HAP-1 (cell line): Measurements from ENCODE around the gene DEAF1.

Experiments used
- DNase-seq, 2 experiments: peaks; one replicate each; pipeline ENCODE4 v3.0.0-alpha.2; 2016 to 2020; ENCODE audit warnings: low spot score in 2 of 2
- H3K27me3 ChIP-seq: fragments of 250-450 bp; sonication (Bioruptor Pico); 2 replicates; pipeline ENCODE4 v1.5.1; 2020; ENCODE audit warnings: low read depth, mild to moderate bottlenecking, moderate library complexity
- H3K36me3 ChIP-seq: fragments of 250-450 bp; sonication (Bioruptor Pico); replicated peaks from 2 replicates; pipeline ENCODE4 v1.5.1; 2020; ENCODE audit warnings: mild to moderate bottlenecking
- H3K4me1 ChIP-seq: fragments of 250-450 bp; sonication (Bioruptor Pico); 2 replicates; pipeline ENCODE4 v1.5.1; 2020; ENCODE audit warnings: mild to moderate bottlenecking
- H3K4me3 ChIP-seq: fragments of 250-450 bp; sonication (Bioruptor Pico); 2 replicates; pipeline ENCODE4 v1.5.1; 2020; ENCODE audit warnings: mild to moderate bottlenecking, moderate library complexity
- H3K9me3 ChIP-seq: fragments of 250-450 bp; sonication (Bioruptor Pico); 2 replicates; pipeline ENCODE4 v1.5.1; 2020; ENCODE audit warnings: mild to moderate bottlenecking, moderate library complexity
- in situ Hi-C: fragments of 300-500 bp; cut with MboI; formaldehyde crosslinking; loops from 3 replicates; pipeline ENCODE4 v1.14.3; 2020; ENCODE audit warnings: low sequenced_read_pairs, inconsistent platforms, mixed read lengths

The DEAF1 gene

GRCh38 chr11:636511-637332 is 58.3 kb downstream of the DEAF1 start, which contains the start of gene DRD4:
DRD4 (plus strand) TSS chr11:637269; CDS start chr11:637305, 36 bp downstream.
- Histone ChIP-seq H3K4me3 (no peak within 1 kb of the TSS), H3K9me3 (no peaks in the 10 kb centered on the region), H3K4me1 (peaks cover 4% of the 10 kb centered on the region), H3K27me3 (no peaks in the 10 kb centered on the region), H3K36me3 (no peaks in the 10 kb centered on the region; the same call in 1 of the 2 replicates)
- no peak for DNase-seq
- in situ Hi-C loops, result no loop called here

- H3K9me3 ChIP-seq, result no peaks in the 10 kb centered on the region
- peaks cover 4% of the 10 kb centered on the region for H3K4me1 ChIP-seq
- DNase-seq, result no peak
- H3K4me3 ChIP-seq, result no peak overlapping the region
- no peaks in the 10 kb centered on the region for H3K27me3 ChIP-seq
- no peaks in the 10 kb centered on the region; the same call in 1 of the 2 replicates for H3K36me3 ChIP-seq
- in situ Hi-C loops, result no loop called here
Observed at GRCh38 chr11:635945-636510, 59.0 kb downstream of the DEAF1 start.

- Histone ChIP-seq H3K9me3 (no peaks in the 10 kb centered on the region), H3K4me3 (no peak overlapping the region), H3K36me3 (no peaks in the 10 kb centered on the region), H3K27me3 (no peaks in the 10 kb centered on the region), H3K4me1 (no peaks in the 10 kb centered on the region)
- in situ Hi-C loops, result no loop called here
- DNase-seq, result no peak
Observed at GRCh38 chr11:630871-631270, 64.2 kb downstream of the DEAF1 start.

- Histone ChIP-seq H3K9me3 (no peaks in the 10 kb centered on the region), H3K4me3 (no peak overlapping the region), H3K27me3 (no peaks in the 10 kb centered on the region), H3K4me1 (no peaks in the 10 kb centered on the region), H3K36me3 (no peaks in the 10 kb centered on the region)
- no peak for DNase-seq
- in situ Hi-C loops, result no loop called here
Observed at GRCh38 chr11:629237-629583, 65.8 kb downstream of the DEAF1 start.

- in situ Hi-C loops, result no loop called here
- DNase-seq, result no peak
- no peak overlapping the region for H3K4me3 ChIP-seq
Observed at GRCh38 chr11:628056-628455, 67.0 kb downstream of the DEAF1 start.

GRCh38 chr11:627308-627576 is 67.8 kb downstream of the DEAF1 start:
- no peaks in the 10 kb centered on the region for H3K4me1 ChIP-seq
- H3K36me3 ChIP-seq, result no peaks in the 10 kb centered on the region
- no peaks in the 10 kb centered on the region for H3K9me3 ChIP-seq
- in situ Hi-C loops, result no loop called here
- no peak for DNase-seq
- H3K4me3 ChIP-seq, result no peak overlapping the region
- H3K27me3 ChIP-seq, result no peaks in the 10 kb centered on the region

More at GRCh38 chr11:628056-628455, 67.0 kb downstream of the DEAF1 start:
- Histone ChIP-seq H3K27me3 (no peaks in the 10 kb centered on the region), H3K4me1 (no peaks in the 10 kb centered on the region), H3K36me3 (no peaks in the 10 kb centered on the region), H3K9me3 (no peaks in the 10 kb centered on the region)

GRCh38 chr11:626475-627307 is 68.3 kb downstream of the DEAF1 start, which contains the start of gene SCT:
SCT (minus strand) TSS chr11:627181; CDS start chr11:627143, 38 bp downstream.
- Histone ChIP-seq H3K36me3 (no peaks in the 10 kb centered on the region), H3K27me3 (no peaks in the 10 kb centered on the region), H3K4me1 (no peaks in the 10 kb centered on the region), H3K9me3 (no peaks in the 10 kb centered on the region), H3K4me3 (no peak within 1 kb of the TSS)
- DNase-seq, result no peak
- in situ Hi-C loops, result no loop called here

- DNase-seq, result no peak
- no peaks in the 10 kb centered on the region for H3K27me3 ChIP-seq
- in situ Hi-C loops, result no loop called here
Observed at GRCh38 chr11:625636-626268, 69.3 kb downstream of the DEAF1 start.

GRCh38 chr11:624705-625635 is 70.1 kb downstream of the DEAF1 start, which contains the start of gene CDHR5:
CDHR5 (minus strand) TSS chr11:624955; CDS start chr11:624902, 53 bp downstream.
- DNase-seq, result no peak
- H3K9me3 ChIP-seq, result no peaks in the 10 kb centered on the region
- no peaks in the 10 kb centered on the region for H3K4me1 ChIP-seq
- H3K36me3 ChIP-seq, result no peaks in the 10 kb centered on the region
- no peak within 1 kb of the TSS for H3K4me3 ChIP-seq
- no peaks in the 10 kb centered on the region for H3K27me3 ChIP-seq
- in situ Hi-C loops, result no loop called here

More at GRCh38 chr11:625636-626268, 69.3 kb downstream of the DEAF1 start:
- Histone ChIP-seq H3K4me1 (no peaks in the 10 kb centered on the region), H3K9me3 (no peaks in the 10 kb centered on the region), H3K4me3 (no peak overlapping the region), H3K36me3 (no peaks in the 10 kb centered on the region)

- H3K4me3 ChIP-seq, result no peak overlapping the region
- H3K36me3 ChIP-seq, result no peaks in the 10 kb centered on the region
- DNase-seq, result no peak
- no peaks in the 10 kb centered on the region for H3K27me3 ChIP-seq
- in situ Hi-C loops, result no loop called here
- H3K9me3 ChIP-seq, result no peaks in the 10 kb centered on the region
- no peaks in the 10 kb centered on the region for H3K4me1 ChIP-seq
Observed at GRCh38 chr11:623999-624704, 70.9 kb downstream of the DEAF1 start.

- in situ Hi-C loops, result no loop called here
- H3K9me3 ChIP-seq, result no peaks in the 10 kb centered on the region
- no peak for DNase-seq
- H3K36me3 ChIP-seq, result no peaks in the 10 kb centered on the region
- no peaks in the 10 kb centered on the region for H3K4me1 ChIP-seq
- H3K27me3 ChIP-seq, result no peaks in the 10 kb centered on the region
- H3K4me3 ChIP-seq, result no peak overlapping the region
Observed at GRCh38 chr11:623349-623869, 71.6 kb downstream of the DEAF1 start.

- H3K4me3 ChIP-seq, result no peak overlapping the region
- no peaks in the 10 kb centered on the region for H3K36me3 ChIP-seq
- in situ Hi-C loops, result no loop called here
- no peaks in the 10 kb centered on the region for H3K4me1 ChIP-seq
- no peaks in the 10 kb centered on the region for H3K9me3 ChIP-seq
- no peak for DNase-seq
- H3K27me3 ChIP-seq, result no peaks in the 10 kb centered on the region
Observed at GRCh38 chr11:621838-622237, 73.2 kb downstream of the DEAF1 start.
